H1 (cell line): Measurements from ENCODE around the gene SLC22A23. TPM values are rescaled to one million over a fixed set of nuclear protein-coding genes. Genes with fewer than 3 reads are reported as not detected.

Experiments
- KDM5A ChIP-seq: fragments of 200-600 bp; IDR thresholded peaks from 2 replicates; pipeline ENCODE4 v1.7.1; 2012; ENCODE audit warnings: mild to moderate bottlenecking, low read length, inconsistent platforms, mixed read lengths
- POU5F1 ChIP-seq: IDR thresholded peaks from 2 replicates; pipeline ENCODE4 v1.6.1; 2011; ENCODE audit warnings: low read depth, mild to moderate bottlenecking, low read length, moderate library complexity
- RNF2 ChIP-seq: fragments of 200-900, 300-1000 bp; sonication (generic); IDR thresholded peaks from 2 replicates; pipeline ENCODE4 v1.7.1; 2016; ENCODE audit warnings: borderline replicate concordance, low read depth, mild to moderate bottlenecking, antibody characterized with exemption, low read length; ENCODE audit not compliant: poor library complexity, severe bottlenecking; ENCODE audit errors: missing control alignments
- SP2 ChIP-seq: IDR thresholded peaks from 2 replicates; pipeline ENCODE4 v1.6.1; 2012; ENCODE audit warnings: mild to moderate bottlenecking, low read length, inconsistent platforms
- TEAD4 ChIP-seq: IDR thresholded peaks from 2 replicates; pipeline ENCODE4 v1.6.1; 2012; ENCODE audit warnings: low read depth, low read length, inconsistent platforms, mixed read lengths
- polyA plus RNA-seq, 7 experiments: library from polyadenylated mRNA; depleted of rRNA in 3 of 7; stranded (reverse) in 5 of 7; unstranded in 2 of 7; fragments of >200 nt in 5 of 7; fragments of 200-250 nt in 2 of 7; gene quantifications; 1 replicate in 5 of 7; 2 replicates in 1 of 7; 4 replicates in 1 of 7; pipeline versions ENCODE4 v1.2.1 to v1.2.3, GENCODE V29; 2011 to 2013; ENCODE audit warnings: missing spikeins in 2 of 7, mixed read lengths in 2 of 7
- total RNA-seq: library from RNA; stranded (reverse); fragmentation: NEBNext Ultra II Directional; extraction: Animal tissue kit (Norgen Biotek cat#: 25700); gene quantifications from 2 replicates; pipeline ENCODE4 v1.2.1, GENCODE V29; 2021
- TF ChIP-seq, protein P1 (sequence below): fragments of 300-600 bp; sonication (generic); IDR thresholded peaks from 2 replicates; pipeline ENCODE4 v1.7.1; 2012; ENCODE audit warnings: low read length, moderate library complexity, mild to moderate bottlenecking, inconsistent platforms; ENCODE audit not compliant: insufficient replicate concordance
- TF ChIP-seq, protein P2 (sequence below), 3 experiments: IDR thresholded peaks; 1 replicate in 2 of 3; 2 replicates in 1 of 3; pipeline versions ENCODE4 v1.5.1 to v1.6.1; 2011; ENCODE audit warnings: low read length in 3 of 3, mild to moderate bottlenecking in 3 of 3, inconsistent platforms in 2 of 3, low read depth in 1 of 3, moderate library complexity in 1 of 3; ENCODE audit not compliant: insufficient read depth in 1 of 3; ENCODE audit errors: control extremely low read depth in 1 of 3

Gene SLC22A23
- total and polyA plus RNA-seq, 2 of the 8 experiments (the other 6 are each of a cell fraction or from before 2014, with no cell fraction given) = 9.9 to 38.4 TPM

DNA sequence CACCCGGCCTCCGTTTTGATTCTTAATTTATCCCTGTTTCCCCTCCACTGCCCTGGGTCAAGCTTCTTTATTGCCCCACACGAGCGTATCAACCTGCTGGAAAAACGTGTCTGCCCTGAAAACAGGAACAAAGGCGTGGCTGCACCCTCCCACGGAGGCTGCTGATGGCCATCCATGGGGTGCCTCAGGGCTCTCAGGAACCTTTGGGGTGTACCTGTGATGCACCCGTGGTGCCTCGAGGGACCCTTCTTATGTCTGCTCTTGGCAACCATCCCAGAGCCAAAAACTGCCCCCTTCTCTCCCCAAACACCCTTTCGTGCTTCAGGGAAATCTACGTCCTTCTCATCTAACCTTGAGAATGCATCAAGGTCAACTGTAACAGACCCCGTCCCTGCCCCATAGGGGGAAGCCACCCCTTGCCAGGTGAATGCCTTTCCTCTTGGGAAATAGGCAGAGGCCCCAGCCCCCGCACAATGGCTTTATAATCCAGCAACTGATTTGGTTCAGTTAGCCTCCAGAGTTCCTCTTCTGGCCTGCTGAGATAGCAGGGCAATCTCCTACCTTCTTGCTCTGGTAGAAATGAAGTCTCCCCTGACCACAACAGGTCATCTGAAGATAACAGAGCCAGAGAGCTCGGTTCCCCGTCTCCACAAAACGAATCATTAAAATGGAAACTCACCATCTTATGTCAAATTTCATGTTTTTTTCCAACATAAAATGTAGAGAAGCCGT lies 168.7 kb downstream of the SLC22A23 start (continued):
- TF ChIP-seq, protein P1, sequence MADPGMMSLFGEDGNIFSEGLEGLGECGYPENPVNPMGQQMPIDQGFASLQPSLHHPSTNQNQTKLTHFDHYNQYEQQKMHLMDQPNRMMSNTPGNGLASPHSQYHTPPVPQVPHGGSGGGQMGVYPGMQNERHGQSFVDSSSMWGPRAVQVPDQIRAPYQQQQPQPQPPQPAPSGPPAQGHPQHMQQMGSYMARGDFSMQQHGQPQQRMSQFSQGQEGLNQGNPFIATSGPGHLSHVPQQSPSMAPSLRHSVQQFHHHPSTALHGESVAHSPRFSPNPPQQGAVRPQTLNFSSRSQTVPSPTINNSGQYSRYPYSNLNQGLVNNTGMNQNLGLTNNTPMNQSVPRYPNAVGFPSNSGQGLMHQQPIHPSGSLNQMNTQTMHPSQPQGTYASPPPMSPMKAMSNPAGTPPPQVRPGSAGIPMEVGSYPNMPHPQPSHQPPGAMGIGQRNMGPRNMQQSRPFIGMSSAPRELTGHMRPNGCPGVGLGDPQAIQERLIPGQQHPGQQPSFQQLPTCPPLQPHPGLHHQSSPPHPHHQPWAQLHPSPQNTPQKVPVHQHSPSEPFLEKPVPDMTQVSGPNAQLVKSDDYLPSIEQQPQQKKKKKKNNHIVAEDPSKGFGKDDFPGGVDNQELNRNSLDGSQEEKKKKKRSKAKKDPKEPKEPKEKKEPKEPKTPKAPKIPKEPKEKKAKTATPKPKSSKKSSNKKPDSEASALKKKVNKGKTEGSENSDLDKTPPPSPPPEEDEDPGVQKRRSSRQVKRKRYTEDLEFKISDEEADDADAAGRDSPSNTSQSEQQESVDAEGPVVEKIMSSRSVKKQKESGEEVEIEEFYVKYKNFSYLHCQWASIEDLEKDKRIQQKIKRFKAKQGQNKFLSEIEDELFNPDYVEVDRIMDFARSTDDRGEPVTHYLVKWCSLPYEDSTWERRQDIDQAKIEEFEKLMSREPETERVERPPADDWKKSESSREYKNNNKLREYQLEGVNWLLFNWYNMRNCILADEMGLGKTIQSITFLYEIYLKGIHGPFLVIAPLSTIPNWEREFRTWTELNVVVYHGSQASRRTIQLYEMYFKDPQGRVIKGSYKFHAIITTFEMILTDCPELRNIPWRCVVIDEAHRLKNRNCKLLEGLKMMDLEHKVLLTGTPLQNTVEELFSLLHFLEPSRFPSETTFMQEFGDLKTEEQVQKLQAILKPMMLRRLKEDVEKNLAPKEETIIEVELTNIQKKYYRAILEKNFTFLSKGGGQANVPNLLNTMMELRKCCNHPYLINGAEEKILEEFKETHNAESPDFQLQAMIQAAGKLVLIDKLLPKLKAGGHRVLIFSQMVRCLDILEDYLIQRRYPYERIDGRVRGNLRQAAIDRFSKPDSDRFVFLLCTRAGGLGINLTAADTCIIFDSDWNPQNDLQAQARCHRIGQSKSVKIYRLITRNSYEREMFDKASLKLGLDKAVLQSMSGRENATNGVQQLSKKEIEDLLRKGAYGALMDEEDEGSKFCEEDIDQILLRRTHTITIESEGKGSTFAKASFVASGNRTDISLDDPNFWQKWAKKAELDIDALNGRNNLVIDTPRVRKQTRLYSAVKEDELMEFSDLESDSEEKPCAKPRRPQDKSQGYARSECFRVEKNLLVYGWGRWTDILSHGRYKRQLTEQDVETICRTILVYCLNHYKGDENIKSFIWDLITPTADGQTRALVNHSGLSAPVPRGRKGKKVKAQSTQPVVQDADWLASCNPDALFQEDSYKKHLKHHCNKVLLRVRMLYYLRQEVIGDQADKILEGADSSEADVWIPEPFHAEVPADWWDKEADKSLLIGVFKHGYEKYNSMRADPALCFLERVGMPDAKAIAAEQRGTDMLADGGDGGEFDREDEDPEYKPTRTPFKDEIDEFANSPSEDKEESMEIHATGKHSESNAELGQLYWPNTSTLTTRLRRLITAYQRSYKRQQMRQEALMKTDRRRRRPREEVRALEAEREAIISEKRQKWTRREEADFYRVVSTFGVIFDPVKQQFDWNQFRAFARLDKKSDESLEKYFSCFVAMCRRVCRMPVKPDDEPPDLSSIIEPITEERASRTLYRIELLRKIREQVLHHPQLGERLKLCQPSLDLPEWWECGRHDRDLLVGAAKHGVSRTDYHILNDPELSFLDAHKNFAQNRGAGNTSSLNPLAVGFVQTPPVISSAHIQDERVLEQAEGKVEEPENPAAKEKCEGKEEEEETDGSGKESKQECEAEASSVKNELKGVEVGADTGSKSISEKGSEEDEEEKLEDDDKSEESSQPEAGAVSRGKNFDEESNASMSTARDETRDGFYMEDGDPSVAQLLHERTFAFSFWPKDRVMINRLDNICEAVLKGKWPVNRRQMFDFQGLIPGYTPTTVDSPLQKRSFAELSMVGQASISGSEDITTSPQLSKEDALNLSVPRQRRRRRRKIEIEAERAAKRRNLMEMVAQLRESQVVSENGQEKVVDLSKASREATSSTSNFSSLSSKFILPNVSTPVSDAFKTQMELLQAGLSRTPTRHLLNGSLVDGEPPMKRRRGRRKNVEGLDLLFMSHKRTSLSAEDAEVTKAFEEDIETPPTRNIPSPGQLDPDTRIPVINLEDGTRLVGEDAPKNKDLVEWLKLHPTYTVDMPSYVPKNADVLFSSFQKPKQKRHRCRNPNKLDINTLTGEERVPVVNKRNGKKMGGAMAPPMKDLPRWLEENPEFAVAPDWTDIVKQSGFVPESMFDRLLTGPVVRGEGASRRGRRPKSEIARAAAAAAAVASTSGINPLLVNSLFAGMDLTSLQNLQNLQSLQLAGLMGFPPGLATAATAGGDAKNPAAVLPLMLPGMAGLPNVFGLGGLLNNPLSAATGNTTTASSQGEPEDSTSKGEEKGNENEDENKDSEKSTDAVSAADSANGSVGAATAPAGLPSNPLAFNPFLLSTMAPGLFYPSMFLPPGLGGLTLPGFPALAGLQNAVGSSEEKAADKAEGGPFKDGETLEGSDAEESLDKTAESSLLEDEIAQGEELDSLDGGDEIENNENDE = no peak
- TF ChIP-seq KDM5A (no peak), POU5F1 (no peak), TEAD4 (no peak), SP2 (no peak), RNF2 (no peak)
- TF ChIP-seq, protein P2, sequence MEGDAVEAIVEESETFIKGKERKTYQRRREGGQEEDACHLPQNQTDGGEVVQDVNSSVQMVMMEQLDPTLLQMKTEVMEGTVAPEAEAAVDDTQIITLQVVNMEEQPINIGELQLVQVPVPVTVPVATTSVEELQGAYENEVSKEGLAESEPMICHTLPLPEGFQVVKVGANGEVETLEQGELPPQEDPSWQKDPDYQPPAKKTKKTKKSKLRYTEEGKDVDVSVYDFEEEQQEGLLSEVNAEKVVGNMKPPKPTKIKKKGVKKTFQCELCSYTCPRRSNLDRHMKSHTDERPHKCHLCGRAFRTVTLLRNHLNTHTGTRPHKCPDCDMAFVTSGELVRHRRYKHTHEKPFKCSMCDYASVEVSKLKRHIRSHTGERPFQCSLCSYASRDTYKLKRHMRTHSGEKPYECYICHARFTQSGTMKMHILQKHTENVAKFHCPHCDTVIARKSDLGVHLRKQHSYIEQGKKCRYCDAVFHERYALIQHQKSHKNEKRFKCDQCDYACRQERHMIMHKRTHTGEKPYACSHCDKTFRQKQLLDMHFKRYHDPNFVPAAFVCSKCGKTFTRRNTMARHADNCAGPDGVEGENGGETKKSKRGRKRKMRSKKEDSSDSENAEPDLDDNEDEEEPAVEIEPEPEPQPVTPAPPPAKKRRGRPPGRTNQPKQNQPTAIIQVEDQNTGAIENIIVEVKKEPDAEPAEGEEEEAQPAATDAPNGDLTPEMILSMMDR (IDR thresholded peaks at IDR 0.05; ENCODE audit: control extremely low read depth in 1 of 3, insufficient read depth in 1 of 3, low read depth in 1 of 3, low read length in 3 of 3) = no peak
- TF ChIP-seq, all 59 proteins: peak for 0
